Measurements from ENCODE around the gene ARL10.
"Not testable (repeated sequence)": the region's sequence is repeated elsewhere in the genome, so short reads cannot be mapped to it uniquely, and the experiment has no call there.

ARL10 gene

GRCh38 chr5:176388444-176389134, 23.3 kb downstream of the ARL10 start, which contains the start of the genes HIGD2A and NOP16:
TSS of gene HIGD2A (plus strand) at chr5:176388751. CDS start at chr5:176388820, 69 bp downstream.
TSS of gene NOP16 (minus strand) at chr5:176388598. CDS start at chr5:176388539, 59 bp downstream.
- DNase-seq (ENCODE audit: low read depth), result peak; percentile 100

GRCh38 chr5:176389135-176390123, 24.1 kb downstream of the ARL10 start:
- DNase-seq (ENCODE audit: low read depth), result no peak

- DNase-seq (ENCODE audit: low read depth), result no peak
These were observed 26.2 kb downstream of the ARL10 start for GRCh38 chr5:176391479-176391878.

- no peak for DNase-seq (ENCODE audit: low read depth)
These were observed 26.7 kb downstream of the ARL10 start for GRCh38 chr5:176391999-176392398.

GRCh38 chr5:176392526-176392925, 27.2 kb downstream of the ARL10 start:
- DNase-seq (ENCODE audit: low read depth), result no peak

GRCh38 chr5:176394096-176394495, 28.8 kb downstream of the ARL10 start:
- DNase-seq (ENCODE audit: low read depth), result no peak

GRCh38 chr5:176394881-176395675, 29.8 kb downstream of the ARL10 start:
- no peak for DNase-seq (ENCODE audit: low read depth)

- DNase-seq (ENCODE audit: low read depth), result no peak
These were observed 31.0 kb downstream of the ARL10 start for GRCh38 chr5:176396330-176396729.

- no peak for DNase-seq (ENCODE audit: low read depth)
These were observed 32.6 kb downstream of the ARL10 start for GRCh38 chr5:176397736-176398420.

- DNase-seq (ENCODE audit: low read depth), result no peak
These were observed 35.3 kb downstream of the ARL10 start for GRCh38 chr5:176400382-176401156.

- DNase-seq (ENCODE audit: low read depth), result no peak
These were observed 36.3 kb downstream of the ARL10 start for GRCh38 chr5:176401281-176402205.

GRCh38 chr5:176405656-176406435, 40.6 kb downstream of the ARL10 start:
- DNase-seq (ENCODE audit: low read depth), result no peak

- no peak for DNase-seq (ENCODE audit: low read depth)
These were observed 41.3 kb downstream of the ARL10 start for GRCh38 chr5:176406436-176407052.

- DNase-seq (ENCODE audit: low read depth), result no peak
These were observed 42.4 kb downstream of the ARL10 start for GRCh38 chr5:176407456-176408251.

- DNase-seq (ENCODE audit: low read depth), result not testable (repeated sequence)
These were observed 42.9 kb downstream of the ARL10 start for GRCh38 chr5:176408252-176408573.

GRCh38 chr5:176408590-176408989, 43.3 kb downstream of the ARL10 start:
- no peak for DNase-seq (ENCODE audit: low read depth)

- no peak for DNase-seq (ENCODE audit: low read depth)
These were observed 44.5 kb downstream of the ARL10 start for GRCh38 chr5:176409765-176410164.

Data from activated gamma-delta T cell treated with anti-CD3 and anti-CD28 coated beads, Interleukin-2, amount 50 U/mL, for 16 hours (primary cell).